ENCODE measurements around the gene OR51V1.

DNA sequence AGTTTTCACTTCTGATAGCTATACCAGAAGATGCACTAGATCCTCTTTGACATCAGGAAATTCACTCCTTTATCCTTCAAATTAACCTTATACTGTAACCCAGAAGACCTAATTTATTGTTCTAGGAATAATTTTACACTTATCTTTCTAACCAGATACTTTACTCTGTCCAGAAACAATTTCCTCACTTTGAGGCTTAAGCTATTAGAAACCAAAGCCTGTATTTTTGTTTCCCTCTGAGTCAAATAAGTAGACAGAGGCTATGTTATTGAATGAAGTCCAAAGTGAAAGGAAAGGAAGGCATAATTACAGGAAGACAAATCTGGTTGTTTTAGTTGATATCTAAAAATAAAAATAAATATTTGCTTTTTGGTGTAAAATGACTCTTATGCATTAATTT is 2.2 kb downstream of the OR51V1 start:
- TF ChIP-seq CTCF (IDR thresholded peaks at IDR 0.05; ENCODE audit: insufficient read depth, low read length) (no peak), POLR2AphosphoS5 (IDR thresholded peaks at IDR 0.05; ENCODE audit: low read depth) (no peak)
- TF ChIP-seq, protein P1, sequence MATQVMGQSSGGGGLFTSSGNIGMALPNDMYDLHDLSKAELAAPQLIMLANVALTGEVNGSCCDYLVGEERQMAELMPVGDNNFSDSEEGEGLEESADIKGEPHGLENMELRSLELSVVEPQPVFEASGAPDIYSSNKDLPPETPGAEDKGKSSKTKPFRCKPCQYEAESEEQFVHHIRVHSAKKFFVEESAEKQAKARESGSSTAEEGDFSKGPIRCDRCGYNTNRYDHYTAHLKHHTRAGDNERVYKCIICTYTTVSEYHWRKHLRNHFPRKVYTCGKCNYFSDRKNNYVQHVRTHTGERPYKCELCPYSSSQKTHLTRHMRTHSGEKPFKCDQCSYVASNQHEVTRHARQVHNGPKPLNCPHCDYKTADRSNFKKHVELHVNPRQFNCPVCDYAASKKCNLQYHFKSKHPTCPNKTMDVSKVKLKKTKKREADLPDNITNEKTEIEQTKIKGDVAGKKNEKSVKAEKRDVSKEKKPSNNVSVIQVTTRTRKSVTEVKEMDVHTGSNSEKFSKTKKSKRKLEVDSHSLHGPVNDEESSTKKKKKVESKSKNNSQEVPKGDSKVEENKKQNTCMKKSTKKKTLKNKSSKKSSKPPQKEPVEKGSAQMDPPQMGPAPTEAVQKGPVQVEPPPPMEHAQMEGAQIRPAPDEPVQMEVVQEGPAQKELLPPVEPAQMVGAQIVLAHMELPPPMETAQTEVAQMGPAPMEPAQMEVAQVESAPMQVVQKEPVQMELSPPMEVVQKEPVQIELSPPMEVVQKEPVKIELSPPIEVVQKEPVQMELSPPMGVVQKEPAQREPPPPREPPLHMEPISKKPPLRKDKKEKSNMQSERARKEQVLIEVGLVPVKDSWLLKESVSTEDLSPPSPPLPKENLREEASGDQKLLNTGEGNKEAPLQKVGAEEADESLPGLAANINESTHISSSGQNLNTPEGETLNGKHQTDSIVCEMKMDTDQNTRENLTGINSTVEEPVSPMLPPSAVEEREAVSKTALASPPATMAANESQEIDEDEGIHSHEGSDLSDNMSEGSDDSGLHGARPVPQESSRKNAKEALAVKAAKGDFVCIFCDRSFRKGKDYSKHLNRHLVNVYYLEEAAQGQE (IDR thresholded peaks at IDR 0.05; ENCODE audit: insufficient replicate concordance, low read depth), result no peak
